RCC 7860 (cell line): ENCODE data around the gene MOSMO.
"Not testable (repeated sequence)": the region's sequence is repeated elsewhere in the genome, so short reads cannot be mapped to it uniquely, and the experiment has no call there.

ENCODE experiments used
- DNase-seq: peaks from one replicate; pipeline ENCODE4 v3.0.0-alpha.2; 2015; ENCODE audit warnings: low spot score
- FAIRE-seq: peaks from 2 replicates; lab custom pipeline; 2012; peaks lifted over from hg19 to GRCh38; lab: Jason Lieb, UNC

The MOSMO gene

GRCh38 chr16:22035153-22035552, 27.2 kb downstream of the MOSMO start:
- no peak for DNase-seq
- no peak for FAIRE-seq

- FAIRE-seq, DNase-seq: not testable (repeated sequence)
Observed at GRCh38 chr16:22043882-22044281, 36.0 kb downstream of the MOSMO start.

- not testable (repeated sequence) for DNase-seq, FAIRE-seq
Observed at GRCh38 chr16:22045888-22046287, 38.0 kb downstream of the MOSMO start.

- no peak for DNase-seq
- no peak for FAIRE-seq
Observed at GRCh38 chr16:22050963-22051362, 43.1 kb downstream of the MOSMO start.

GRCh38 chr16:22052980-22053379, 45.1 kb downstream of the MOSMO start:
- DNase-seq (no peak), FAIRE-seq (no peak)

- FAIRE-seq (no peak), DNase-seq (no peak)
Observed at GRCh38 chr16:22053921-22054341, 46.0 kb downstream of the MOSMO start.

GRCh38 chr16:22054847-22055590, 47.1 kb downstream of the MOSMO start:
- DNase-seq (no peak), FAIRE-seq (no peak)

- FAIRE-seq (no peak), DNase-seq (no peak)
Observed at GRCh38 chr16:22055881-22056280, 48.0 kb downstream of the MOSMO start.

- no peak for FAIRE-seq
- DNase-seq = no peak
Observed at GRCh38 chr16:22063888-22064467, 56.1 kb downstream of the MOSMO start.

- DNase-seq (no peak), FAIRE-seq (no peak)
Observed at GRCh38 chr16:22065252-22065651, 57.3 kb downstream of the MOSMO start.

GRCh38 chr16:22070361-22071330, 62.7 kb downstream of the MOSMO start:
- no peak for FAIRE-seq

GRCh38 chr16:22071331-22071910, 63.5 kb downstream of the MOSMO start:
- DNase-seq = no peak

More at GRCh38 chr16:22070361-22071330, 62.7 kb downstream of the MOSMO start:
- DNase-seq = no peak

GRCh38 chr16:22073350-22073749, 65.4 kb downstream of the MOSMO start:
- DNase-seq (no peak), FAIRE-seq (no peak)

More at GRCh38 chr16:22071331-22071910, 63.5 kb downstream of the MOSMO start:
- FAIRE-seq = no peak

GRCh38 chr16:22075043-22075757, 67.3 kb downstream of the MOSMO start:
- DNase-seq = peak; percentile 24

GRCh38 chr16:22075776-22076175, 67.9 kb downstream of the MOSMO start:
- DNase-seq = no peak
- no peak for FAIRE-seq

More at GRCh38 chr16:22075043-22075757, 67.3 kb downstream of the MOSMO start:
- FAIRE-seq = no peak

- DNase-seq (peak; percentile 7), FAIRE-seq (no peak)
Observed at GRCh38 chr16:22077700-22078313, 69.9 kb downstream of the MOSMO start.

- FAIRE-seq = no peak
- DNase-seq = no peak
Observed at GRCh38 chr16:22078656-22079055, 70.7 kb downstream of the MOSMO start.

GRCh38 chr16:22081050-22081449, 73.1 kb downstream of the MOSMO start:
- DNase-seq (no peak), FAIRE-seq (no peak)

GRCh38 chr16:22086440-22086839, 78.5 kb downstream of the MOSMO start:
- DNase-seq (no peak), FAIRE-seq (no peak)

GRCh38 chr16:22088642-22089041, 80.7 kb downstream of the MOSMO start:
- FAIRE-seq = no peak
- no peak for DNase-seq
